GM12864 (cell line): ENCODE measurements around the gene PCSK6.

Source experiments
- DNase-seq: peaks from one replicate; pipeline ENCODE4 v3.0.0-alpha.2; 2011; ENCODE audit warnings: low read depth
- H3K4me3 ChIP-seq: 2 replicates; pipeline ENCODE4 v1.5.1; 2011; ENCODE audit warnings: mild to moderate bottlenecking, low read depth, low read length, control low read depth
- TF ChIP-seq, protein P1 (sequence below): IDR thresholded peaks from 2 replicates; pipeline ENCODE4 v1.5.1; 2011; ENCODE audit warnings: low read depth, mild to moderate bottlenecking, moderate library complexity, low read length, control low read depth, inconsistent platforms; ENCODE audit errors: missing control alignments

The PCSK6 gene

DNA sequence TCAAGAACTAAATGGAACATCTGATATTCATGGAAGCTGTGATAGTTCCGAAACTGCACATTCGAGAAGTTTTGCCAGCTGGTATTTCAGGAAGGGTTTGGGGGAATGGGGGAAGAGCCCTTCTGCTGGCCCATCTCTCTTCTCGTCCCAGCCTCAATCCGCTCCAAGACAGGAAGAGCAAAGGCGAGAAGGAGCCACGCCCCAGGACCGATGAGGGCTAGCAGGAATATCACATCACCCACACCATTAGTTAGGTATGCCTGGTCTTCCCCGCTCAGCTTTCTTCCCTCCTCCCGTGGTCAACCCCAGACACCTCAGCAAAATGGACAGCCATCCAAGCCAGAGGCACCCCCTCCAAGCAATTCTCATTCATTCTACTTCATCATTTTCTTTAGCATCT is 14.9 kb upstream of the PCSK6 start:
- DNase-seq, result no peak
- TF ChIP-seq, protein P1, sequence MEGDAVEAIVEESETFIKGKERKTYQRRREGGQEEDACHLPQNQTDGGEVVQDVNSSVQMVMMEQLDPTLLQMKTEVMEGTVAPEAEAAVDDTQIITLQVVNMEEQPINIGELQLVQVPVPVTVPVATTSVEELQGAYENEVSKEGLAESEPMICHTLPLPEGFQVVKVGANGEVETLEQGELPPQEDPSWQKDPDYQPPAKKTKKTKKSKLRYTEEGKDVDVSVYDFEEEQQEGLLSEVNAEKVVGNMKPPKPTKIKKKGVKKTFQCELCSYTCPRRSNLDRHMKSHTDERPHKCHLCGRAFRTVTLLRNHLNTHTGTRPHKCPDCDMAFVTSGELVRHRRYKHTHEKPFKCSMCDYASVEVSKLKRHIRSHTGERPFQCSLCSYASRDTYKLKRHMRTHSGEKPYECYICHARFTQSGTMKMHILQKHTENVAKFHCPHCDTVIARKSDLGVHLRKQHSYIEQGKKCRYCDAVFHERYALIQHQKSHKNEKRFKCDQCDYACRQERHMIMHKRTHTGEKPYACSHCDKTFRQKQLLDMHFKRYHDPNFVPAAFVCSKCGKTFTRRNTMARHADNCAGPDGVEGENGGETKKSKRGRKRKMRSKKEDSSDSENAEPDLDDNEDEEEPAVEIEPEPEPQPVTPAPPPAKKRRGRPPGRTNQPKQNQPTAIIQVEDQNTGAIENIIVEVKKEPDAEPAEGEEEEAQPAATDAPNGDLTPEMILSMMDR, result no peak
- H3K4me3 ChIP-seq, result no peak overlapping the region

DNA sequence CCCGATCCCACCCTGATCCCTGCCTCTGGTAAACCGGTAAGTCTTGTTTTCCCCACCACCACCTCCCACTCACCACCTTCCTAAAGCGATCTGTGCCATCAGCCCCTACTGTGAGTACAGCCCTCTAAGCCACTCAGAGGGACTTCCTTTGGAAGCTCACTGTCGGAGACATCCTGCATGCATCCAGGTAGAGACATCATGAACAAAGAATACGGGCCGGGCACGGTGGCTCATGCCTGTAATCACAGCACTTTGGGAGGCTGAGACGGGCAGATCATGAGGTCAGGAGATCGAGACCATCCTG is 13.7 kb upstream of the PCSK6 start:
- DNase-seq, result no peak
- TF ChIP-seq, protein P1, result no peak
- H3K4me3 ChIP-seq, result no peak overlapping the region

DNA sequence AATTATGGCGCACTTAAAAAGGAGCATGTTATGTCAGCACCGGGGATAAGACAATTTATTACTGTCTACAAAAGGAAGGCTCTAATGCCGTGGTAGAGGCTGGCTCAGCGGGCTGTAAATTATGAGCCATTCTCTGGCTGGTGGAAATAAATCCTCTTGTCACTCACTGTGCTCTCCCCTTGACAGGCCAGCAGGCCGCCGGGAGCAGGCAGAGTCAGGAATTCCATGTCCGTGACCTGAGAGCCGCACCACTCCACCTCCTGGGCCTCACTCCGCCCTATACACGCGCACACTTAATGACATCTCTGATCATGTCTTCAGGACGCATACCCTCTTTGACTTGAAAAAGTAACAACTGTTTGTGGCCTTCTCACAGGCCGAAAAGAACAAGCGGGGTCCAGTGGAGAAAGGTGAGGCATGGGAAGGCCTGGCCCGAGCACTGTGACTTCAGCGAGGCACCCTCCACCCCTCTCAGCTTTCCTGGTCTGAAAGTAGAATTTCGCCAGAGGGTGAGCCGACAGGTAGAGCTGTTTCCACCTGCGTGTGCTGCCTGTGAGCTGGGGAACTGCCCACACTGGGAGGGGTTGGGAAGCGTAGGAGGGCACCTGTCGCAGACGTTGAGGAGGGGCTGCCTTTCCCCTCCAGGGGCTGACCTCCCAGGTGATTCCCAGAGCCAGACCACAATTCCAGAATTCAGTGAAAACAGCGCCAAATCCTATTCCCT is 13.2 kb upstream of the PCSK6 start:
- H3K4me3 ChIP-seq, result no peak overlapping the region
- DNase-seq, result no peak
- TF ChIP-seq, protein P1, result no peak

DNA sequence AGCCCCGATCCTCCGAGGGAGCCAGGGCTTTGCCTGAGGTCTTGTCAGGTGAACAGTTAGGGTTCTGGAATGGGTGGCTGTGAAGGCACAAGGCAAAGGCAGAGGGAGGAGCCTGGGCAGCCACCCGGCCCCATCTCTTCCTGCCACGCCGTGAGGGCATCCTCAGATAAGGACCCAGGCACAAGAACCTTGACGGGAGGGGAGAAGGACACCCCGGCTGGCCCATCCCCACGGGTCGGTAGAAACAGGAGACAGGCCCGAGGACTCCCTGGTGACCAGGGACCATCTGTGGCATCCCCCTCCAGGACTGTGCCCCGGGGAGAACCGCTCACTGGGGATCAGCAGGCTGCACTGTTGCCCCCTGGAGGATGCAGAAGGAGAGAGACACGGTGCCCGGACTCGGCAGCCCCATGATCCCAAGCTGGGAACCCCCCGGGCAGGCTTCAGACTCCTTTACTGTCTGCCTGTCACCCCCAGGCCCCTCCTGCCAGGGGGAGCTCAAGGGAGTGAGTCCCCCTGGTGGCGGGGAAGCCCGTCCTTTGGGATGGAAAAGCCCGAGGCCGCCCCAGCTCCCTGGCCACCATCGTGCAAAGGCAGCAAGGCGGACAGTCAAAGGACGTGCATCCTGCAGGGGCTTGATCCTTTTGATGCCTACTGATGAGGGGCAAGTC is 12.3 kb upstream of the PCSK6 start:
- DNase-seq, result no peak
- TF ChIP-seq, protein P1, result peak; percentile 52
- H3K4me3 ChIP-seq, result no peak overlapping the region

DNA sequence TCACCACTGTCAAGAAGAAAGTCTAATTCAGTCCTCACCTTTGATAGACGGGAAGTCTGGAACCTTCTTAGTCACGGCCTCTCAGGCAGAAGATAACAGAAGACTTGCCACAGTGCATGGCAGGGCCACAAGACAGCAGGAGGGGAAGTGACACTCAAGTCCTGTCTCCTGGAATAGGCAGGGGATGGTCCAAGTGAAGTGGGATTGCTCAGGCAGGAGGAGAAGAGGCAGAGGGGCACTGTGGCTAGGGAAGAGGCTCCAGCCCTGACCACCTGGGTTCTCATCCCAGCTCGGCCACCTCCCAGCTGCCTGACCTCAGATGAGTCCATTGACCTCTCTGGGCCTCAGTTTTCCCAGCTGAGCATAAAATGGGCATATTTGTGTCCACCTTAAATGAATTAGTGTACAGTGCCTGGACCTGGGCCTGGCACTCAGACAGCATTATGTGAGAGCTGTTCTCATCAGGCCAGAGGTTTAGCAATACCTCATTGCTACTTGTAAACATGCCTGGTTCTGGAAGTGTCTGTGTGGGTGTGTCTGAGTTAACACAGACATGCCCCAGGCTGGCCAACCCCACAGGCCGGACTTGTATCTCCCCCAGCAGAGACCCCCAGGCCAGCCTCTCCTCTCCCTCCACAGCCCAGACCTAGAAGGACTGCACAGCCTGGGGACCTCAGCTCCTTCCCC is 11.5 kb upstream of the PCSK6 start:
- TF ChIP-seq, protein P1, result no peak
- H3K4me3 ChIP-seq, result no peak overlapping the region
- DNase-seq, result no peak

DNA sequence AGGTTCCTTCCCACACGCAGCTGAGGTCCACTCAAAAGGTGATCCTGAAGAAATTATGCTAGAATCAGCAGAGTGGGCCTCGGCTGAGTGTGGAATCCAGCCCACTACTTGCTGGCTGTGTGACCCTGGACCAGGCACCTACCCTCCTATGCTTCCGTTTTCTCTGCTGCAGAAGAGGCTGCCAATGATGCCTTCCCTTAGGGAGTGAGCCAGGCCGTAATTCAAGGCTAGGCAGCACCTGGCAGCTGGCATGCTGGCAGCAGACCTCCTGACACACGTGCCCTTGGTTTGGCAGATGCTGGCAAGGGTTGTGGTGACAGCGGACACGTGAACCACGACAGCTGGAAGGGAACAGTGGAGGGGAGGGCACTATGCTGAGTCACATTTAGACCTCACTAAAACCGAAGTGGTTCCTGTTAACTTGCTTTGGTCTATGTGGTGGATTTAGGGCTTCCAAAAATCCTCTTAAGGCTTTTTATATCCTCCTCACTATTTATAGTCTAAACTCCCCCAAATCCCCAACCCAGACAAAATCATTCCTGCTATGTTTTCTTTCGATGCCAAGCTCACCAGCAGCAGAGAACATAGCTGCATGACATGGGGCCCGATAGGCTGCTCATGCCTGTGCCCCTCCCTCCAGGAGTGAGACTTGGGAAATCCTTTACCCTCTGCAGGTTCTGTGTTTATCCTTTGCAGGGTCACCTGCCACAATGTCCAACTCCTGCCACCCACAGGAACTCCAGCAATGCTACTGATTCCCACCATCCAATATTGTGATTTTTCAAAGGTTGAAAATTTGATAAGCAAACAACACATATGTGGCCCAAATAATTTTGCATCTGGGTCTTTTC is 10.6 kb upstream of the PCSK6 start:
- DNase-seq, result no peak
- TF ChIP-seq, protein P1, result no peak
- H3K4me3 ChIP-seq, result no peak overlapping the region
